Measurements from ENCODE around the gene UNC80.

UNC80 gene

GRCh38 chr2:209818939-209819338, 47.3 kb downstream of the UNC80 start:
- no peak for DNase-seq

- no peak for DNase-seq
Observed at GRCh38 chr2:209821806-209822205, 50.2 kb downstream of the UNC80 start.

- no peak for DNase-seq
Observed at GRCh38 chr2:209823484-209823883, 51.9 kb downstream of the UNC80 start.

DNA sequence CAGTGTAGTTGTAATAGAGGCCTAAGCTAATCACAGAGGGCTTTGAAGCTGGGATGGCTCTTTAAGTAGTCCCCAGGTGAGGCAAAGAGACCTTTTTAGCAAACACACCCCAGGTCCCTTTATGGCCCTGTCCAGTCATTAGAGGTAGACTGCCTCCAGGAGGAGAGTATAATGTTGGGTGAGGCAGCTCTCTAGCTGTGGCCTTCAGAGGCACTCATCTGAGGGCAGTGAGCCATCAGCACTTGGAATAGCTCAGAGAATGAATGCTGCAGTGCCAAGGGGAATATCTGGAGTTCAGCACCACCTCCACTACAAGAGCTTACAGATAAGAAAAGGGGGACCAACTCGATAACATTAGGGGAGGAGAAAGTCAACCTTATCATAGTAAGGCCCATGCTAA, 52.8 kb downstream of the UNC80 start:
- DNase-seq, result no peak

GRCh38 chr2:209830722-209831465, 59.3 kb downstream of the UNC80 start:
- no peak for DNase-seq

- DNase-seq, result no peak
Observed at GRCh38 chr2:209834767-209835166, 63.1 kb downstream of the UNC80 start.

GRCh38 chr2:209840434-209840833, 68.8 kb downstream of the UNC80 start:
- no peak for DNase-seq

GRCh38 chr2:209845666-209846065, 74.0 kb downstream of the UNC80 start:
- DNase-seq, result no peak

- DNase-seq, result no peak
Observed at GRCh38 chr2:209864716-209865295, 93.2 kb downstream of the UNC80 start.

GRCh38 chr2:209868271-209868994, 96.8 kb downstream of the UNC80 start:
- no peak for DNase-seq

DNA sequence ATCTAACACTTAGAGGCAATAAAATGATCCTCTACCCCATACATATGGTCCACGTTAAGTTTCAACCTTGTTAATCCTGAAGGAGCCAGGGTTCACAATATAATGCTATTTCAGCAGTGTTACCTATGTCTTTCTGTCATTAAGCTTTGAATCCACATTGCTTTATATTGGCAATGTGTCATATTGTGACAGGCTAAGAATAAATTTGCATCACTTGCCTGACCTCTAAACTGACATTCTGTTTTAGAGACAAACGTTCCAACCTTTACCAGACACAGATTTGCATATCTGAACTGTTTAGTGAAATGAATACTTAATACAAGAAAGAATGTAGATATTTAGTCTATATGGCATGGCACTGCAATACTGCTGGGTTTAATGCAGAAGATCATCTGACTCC, 98.4 kb downstream of the UNC80 start:
- DNase-seq, result no peak

DNA sequence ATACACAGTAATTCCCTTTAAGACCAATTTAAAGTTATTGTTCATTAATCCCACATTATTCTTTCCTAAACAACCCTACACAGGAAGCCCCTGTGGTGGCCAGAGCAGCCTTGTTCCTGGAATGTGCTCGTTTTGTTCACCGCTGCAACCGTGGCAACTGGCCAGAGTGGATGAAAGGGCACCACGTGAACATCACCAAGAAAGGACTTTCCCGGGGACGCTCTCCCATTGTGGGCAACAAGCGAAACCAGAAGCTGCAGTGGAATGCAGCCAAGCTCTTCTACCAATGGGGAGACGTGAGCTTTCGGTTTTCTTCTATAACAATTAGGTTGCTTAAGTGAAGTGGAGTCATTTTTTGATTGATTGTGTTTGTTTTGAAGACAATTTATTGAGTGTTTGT, 101.0 kb downstream of the UNC80 start:
- DNase-seq, result no peak

DNA sequence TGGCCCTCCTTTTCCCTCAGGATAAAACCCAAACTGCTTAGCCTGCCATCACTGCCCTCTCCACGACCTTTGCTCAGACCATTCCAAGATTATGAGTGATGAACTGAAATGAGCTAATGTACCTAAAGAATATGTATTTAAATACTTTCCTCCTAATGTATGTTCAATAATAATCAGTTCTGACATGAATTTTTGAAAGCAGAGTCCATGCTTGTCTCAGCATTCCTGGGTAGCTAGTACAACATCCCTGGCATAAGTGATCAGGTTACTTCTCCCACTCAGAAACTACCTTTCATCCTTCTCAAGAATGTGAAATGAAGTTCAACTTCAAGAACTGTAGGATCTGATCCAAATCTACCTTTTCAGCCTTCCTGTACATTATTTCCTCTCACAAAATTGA, 103.6 kb downstream of the UNC80 start:
- DNase-seq, result no peak

- DNase-seq, result no peak
Observed at GRCh38 chr2:209876211-209876610, 104.6 kb downstream of the UNC80 start.

DNA sequence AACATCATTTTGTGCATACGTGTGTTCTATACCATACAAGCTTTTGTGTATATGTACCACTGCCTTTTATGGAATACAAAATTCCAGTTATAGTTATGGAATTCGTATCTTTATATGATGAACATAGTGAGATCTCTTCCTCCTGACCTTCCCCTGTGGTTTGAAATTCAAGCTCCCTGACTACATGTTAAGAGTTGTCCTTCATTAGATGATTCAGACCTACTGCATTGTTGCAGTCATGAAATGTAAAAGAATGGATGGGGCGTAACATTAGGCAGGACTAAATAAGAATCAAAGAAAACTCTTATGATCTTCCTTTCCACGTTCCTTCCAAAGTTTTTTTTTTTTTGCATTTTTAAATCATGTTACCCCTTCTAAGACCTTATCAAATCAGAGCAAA, 107.1 kb downstream of the UNC80 start:
- DNase-seq, result no peak

DNA sequence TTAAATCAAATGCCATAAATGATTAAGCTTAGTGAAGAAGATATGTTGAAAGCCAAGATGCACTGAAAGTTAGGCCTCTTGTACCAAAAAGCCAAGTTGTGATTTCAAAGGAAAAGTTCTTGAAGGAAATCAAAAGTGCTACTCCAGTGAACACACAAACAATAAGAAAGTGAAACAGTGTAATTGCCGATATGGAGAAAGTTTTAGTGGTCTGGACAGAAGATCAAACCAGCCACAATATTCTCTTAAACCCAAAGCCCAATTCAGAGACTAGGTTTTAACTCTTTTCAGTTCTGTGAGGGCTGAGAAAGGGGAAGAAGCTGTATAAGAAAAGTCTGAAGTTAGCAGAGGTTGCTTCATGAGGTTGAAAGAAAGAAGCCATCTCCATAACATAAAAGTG, 129.0 kb downstream of the UNC80 start:
- no peak for DNase-seq

DNA sequence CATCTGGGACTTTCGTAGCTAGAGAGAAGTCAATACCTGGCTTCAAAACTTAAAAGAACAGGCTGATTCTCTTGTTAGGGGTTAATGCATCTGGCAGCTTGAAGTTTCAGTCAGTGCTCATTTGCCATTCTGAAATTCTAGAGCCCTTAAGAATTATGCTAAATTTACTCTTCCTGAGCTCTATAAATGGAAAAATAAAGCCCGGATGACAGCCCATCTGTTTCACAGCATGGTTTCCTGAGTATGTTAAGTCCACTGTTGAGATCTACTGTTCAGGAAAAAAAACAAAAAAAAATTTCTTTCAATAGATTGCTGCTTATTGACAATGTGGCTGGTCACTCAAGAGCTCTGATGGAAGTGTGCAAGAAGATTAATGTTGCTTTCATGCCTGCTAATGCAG, 129.5 kb downstream of the UNC80 start:
- no peak for DNase-seq

DNA sequence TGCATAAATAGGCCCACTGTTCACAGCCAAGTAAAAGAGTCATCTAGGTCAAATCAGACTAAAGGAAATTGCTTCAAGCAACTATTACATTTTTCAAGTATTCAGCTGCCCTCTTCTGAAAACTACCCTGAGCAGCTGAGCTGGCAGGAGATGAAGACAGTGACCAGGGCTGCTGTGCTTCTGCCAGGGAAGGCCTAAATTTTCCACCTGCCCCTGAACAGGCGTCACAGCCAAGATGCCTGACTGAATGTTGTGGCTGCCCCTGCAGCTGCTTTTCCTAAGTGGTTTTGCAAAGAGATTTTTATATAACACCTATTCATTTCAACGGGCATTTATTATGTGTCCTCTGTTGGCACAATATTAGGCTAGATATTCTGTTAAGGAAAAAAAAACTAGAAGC, 134.1 kb downstream of the UNC80 start:
- no peak for DNase-seq

DNA sequence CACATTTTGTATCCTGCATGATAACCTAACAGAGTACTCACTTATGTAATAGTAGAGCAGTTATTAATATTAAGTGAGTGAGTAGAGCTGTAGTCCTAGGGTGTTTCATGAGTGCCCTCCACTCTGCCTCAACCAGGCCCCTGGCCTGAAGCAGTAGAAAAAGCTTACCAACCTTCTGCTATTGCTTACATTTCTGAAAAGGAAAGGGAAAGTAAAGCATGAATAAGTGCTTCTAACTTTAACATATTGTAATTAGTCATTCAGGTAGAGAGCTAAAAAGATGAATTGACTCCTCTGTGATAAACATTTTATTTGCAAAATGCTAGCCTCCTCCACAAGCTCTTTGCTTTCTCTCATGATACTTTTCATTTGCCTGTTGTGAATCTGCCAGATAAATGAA, 136.1 kb downstream of the UNC80 start:
- no peak for DNase-seq

DNA sequence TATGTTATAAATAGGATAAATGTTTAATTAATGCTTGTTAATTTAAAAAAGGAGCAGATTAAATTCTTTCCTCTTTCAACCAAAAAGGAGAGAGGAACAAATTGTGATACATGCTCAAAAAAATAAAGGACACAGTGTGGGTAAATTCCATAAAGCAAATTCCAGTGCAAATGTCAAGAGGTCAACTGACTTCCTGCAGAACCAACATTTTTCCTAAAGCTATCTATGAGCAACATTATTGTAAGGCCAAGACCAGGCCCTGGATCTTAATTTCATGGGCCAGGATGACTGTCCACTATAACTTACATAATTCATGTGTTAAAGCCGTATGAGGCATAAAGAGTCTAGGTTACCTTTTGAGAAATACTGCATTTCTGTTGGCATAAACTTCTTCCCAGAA, 136.9 kb downstream of the UNC80 start:
- DNase-seq, result no peak

GRCh38 chr2:209911486-209911885, 139.9 kb downstream of the UNC80 start:
- DNase-seq, result no peak

DNA sequence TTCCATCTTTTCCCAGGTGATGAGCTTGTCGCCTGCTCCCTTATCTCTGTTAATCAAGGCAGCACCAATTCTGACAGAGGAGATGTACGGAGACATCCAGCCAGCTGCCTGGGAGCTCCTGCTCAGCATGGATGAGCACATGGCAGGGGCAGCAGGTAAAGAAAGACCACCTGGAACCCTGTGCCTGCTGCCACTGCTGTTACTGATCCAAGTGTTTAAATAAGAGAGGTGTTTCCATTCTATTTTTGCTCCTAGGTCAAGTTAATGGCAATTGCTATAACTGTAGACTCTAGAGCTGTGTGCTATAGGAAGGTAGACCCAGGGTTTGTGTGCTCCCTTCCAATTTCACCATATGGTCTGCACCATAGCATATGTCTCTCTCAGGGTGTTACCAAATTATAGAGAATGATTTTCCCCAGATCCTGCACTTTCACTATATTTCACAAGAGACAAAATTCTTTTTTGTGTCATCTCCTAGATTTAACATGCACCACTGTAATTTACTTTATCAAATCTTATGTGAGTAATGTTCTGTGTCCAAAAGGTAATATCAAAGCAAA, 142.2 kb downstream of the UNC80 start:
- no peak for DNase-seq

DNA sequence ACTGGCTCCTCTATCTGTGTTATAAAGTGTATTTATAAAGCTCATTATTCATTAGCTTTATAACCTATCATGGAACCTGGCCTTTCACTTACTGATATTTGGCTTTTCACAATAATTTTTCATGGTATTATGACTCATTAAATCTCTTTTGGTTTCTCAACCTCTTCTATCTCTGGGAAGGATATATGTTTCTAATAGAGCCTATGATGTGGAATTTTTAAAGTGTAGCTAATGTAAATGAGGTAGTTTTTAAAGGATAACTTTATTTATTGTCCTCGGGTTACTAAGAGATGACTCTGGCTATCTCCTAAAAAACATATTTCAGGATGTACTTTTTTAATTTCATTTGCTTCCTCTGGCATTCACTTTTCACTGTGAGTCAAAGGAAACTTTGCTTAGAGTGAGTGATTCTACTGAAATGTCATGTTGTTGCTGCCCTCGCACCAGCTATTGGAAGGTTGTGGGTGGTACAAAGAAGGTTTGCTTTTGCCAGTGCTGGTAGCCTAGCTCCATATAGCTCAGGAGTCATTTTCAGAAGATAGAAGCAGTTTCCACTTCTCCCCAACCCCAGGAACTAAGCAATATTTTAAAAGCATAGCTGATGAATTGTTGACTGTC, 145.6 kb downstream of the UNC80 start:
- DNase-seq, result no peak

- no peak for DNase-seq
Observed at GRCh38 chr2:209918251-209918650, 146.6 kb downstream of the UNC80 start.

All from amniotic stem cell (primary cell).